K562 (cell line): ENCODE data around the gene MICOS13. TPM values are rescaled to one million over a fixed set of nuclear protein-coding genes. Genes with fewer than 3 reads are reported as not detected.
A peak's percentile ranks its signal among the peaks of the same experiment; 100 is the strongest.

Experiments used
- BHLHE40 ChIP-seq: IDR thresholded peaks from 2 replicates; pipeline ENCODE4 v1.6.1; 2011; ENCODE audit warnings: low read length, improper control_type of control experiment
- CEBPZ ChIP-seq: fragments of 150-350 bp; IDR thresholded peaks from 2 replicates; pipeline ENCODE4 v1.6.1; 2014; ENCODE audit warnings: low read depth, mild to moderate bottlenecking, low read length, borderline replicate concordance
- CHCHD3 ChIP-seq: fragments of 250-450 bp; sonication (Bioruptor Pico); IDR thresholded peaks from 2 replicates; pipeline ENCODE4 v2.1.2; 2022; ENCODE audit warnings: mild to moderate bottlenecking
- CHD4 ChIP-seq: fragments of 200-600 bp; sonication (generic); IDR thresholded peaks from 3 replicates; pipeline ENCODE4 v1.6.1; 2012; ENCODE audit warnings: low read depth, mild to moderate bottlenecking, mixed read lengths, low read length, inconsistent platforms; ENCODE audit not compliant: insufficient read depth, insufficient replicate concordance, poor library complexity, severe bottlenecking
- GABPB2 ChIP-seq: fragments of 250-450 bp; sonication (Bioruptor Pico); conservative IDR thresholded peaks from 2 replicates; pipeline ENCODE4 v1.5.1; 2021; ENCODE audit warnings: mild to moderate bottlenecking
- HDAC3 ChIP-seq: fragments of 450-650 bp; IDR thresholded peaks from 2 replicates; pipeline ENCODE4 v1.6.1; 2018; ENCODE audit warnings: borderline replicate concordance, mild to moderate bottlenecking, moderate library complexity; ENCODE audit not compliant: partially characterized antibody
- HES1 ChIP-seq: fragments of 450-650 bp; IDR thresholded peaks from 2 replicates; pipeline ENCODE4 v1.6.1; 2016; ENCODE audit warnings: low read depth, mild to moderate bottlenecking, moderate library complexity
- HINFP ChIP-seq: fragments of 450-650 bp; conservative IDR thresholded peaks from 2 replicates; pipeline ENCODE4 v1.6.1; 2016; ENCODE audit warnings: missing genetic modification characterization, low read depth, mild to moderate bottlenecking, control low read depth, missing compliant biosample characterization
- POLR2B ChIP-seq: fragments of 450-650 bp; IDR thresholded peaks from 2 replicates; pipeline ENCODE4 v1.6.1; 2018; ENCODE audit warnings: low read depth; ENCODE audit not compliant: partially characterized antibody
- RAD21 ChIP-seq, 2 experiments: fragments of 250-450 bp in 1 of 2; fragments of 450-650 bp in 1 of 2; sonication (Bioruptor Pico) in 1 of 2; formaldehyde crosslinking in 1 of 2; IDR thresholded peaks in 1 of 2; conservative IDR thresholded peaks in 1 of 2; 2 replicates each; pipeline versions ENCODE4 v1.4.0 to v1.8.0; 2020 to 2022; ENCODE audit warnings: mild to moderate bottlenecking in 2 of 2, moderate library complexity in 1 of 2
- RAD51 ChIP-seq: fragments of 450-650 bp; IDR thresholded peaks from 2 replicates; pipeline ENCODE4 v1.7.1; 2016; ENCODE audit warnings: low read depth, mild to moderate bottlenecking, borderline replicate concordance
- STAT5A ChIP-seq: IDR thresholded peaks from 2 replicates; pipeline ENCODE4 v1.6.1; 2012; ENCODE audit warnings: low read length, inconsistent platforms, borderline replicate concordance
- SUPT5H ChIP-seq: fragments of 450-650 bp; IDR thresholded peaks from 2 replicates; pipeline ENCODE4 v1.6.1; 2016
- ZBTB49 ChIP-seq: sonication (generic); formaldehyde crosslinking; IDR thresholded peaks from 2 replicates; pipeline ENCODE4 v1.8.0; 2022; ENCODE audit warnings: missing genetic modification reagents, mild to moderate bottlenecking, borderline replicate concordance
- ZNF316 ChIP-seq: fragments of 450-650 bp; IDR thresholded peaks from 2 replicates; pipeline ENCODE4 v1.6.1; 2016
- ZNF79 ChIP-seq: fragments of 250-450 bp; sonication (Bioruptor Pico); IDR thresholded peaks from 2 replicates; pipeline ENCODE4 v1.4.0; 2020; ENCODE audit warnings: low read depth, mild to moderate bottlenecking, moderate library complexity
- polyA plus RNA-seq, 8 experiments: library from polyadenylated mRNA; depleted of rRNA in 4 of 8; stranded (reverse) in 5 of 8; unstranded in 3 of 8; fragments of >200 nt; fragmentation: Nextera tagmentation in 2 of 8; fragmentation: Illumina TruSeq in 1 of 8; extraction: Ambion mirVana in 2 of 8; extraction: Trizol in 1 of 8; gene quantifications; 2 replicates each; pipeline versions ENCODE4 v1.2.1 to v1.2.3, GENCODE V29; 2011 to 2014; ENCODE audit warnings: inconsistent platforms in 1 of 8, missing spikeins in 1 of 8
- total RNA-seq, 7 experiments: library from RNA; depleted of rRNA in 6 of 7; stranded (reverse); fragments of >200 nt in 6 of 7; fragmentation: Illumina TruSeq in 2 of 7; extraction: Trizol in 2 of 7; gene quantifications; 2 replicates each; pipeline versions ENCODE4 v1.2.1 to v1.2.3, GENCODE V29; 2011 to 2021; ENCODE audit warnings: low replicate concordance in 1 of 7

MICOS13 gene
- total and polyA plus RNA-seq, 9 of the 15 experiments (the other 6 are each of a cell fraction or from before 2014, with no cell fraction given): 15.5 to 220 (median 49.4) TPM

- TF ChIP-seq HDAC3 (no peak), POLR2B (peak; percentile 37), SUPT5H (peak; percentile 42), CHCHD3 (CRISPR knock-in tag) (no peak), GABPB2 (CRISPR knock-in tag) (no peak), BHLHE40 (no peak; the same call in 1 of the 2 replicates), RAD21 (CRISPR knock-in tag; conservative IDR thresholded peaks at IDR 0.05 in 1 of 2, IDR thresholded peaks at IDR 0.05 in 1 of 2) (no peak), ZBTB49 (CRISPR knock-in tag) (peak; percentile 31; the same call in 1 of the 2 replicates), HINFP (tag) (no peak), ZNF79 (CRISPR knock-in tag) (no peak), CHD4 (no peak), ZNF316 (no peak), HES1 (no peak), STAT5A (no peak), CEBPZ (no peak), RAD51 (no peak)
Observed at GRCh38 chr19:5690955-5691821, 10.9 kb upstream of the MICOS13 start (continued).
